ENCODE measurements around the gene APBB1IP. TPM values are rescaled to one million over a fixed set of nuclear protein-coding genes. Genes with fewer than 3 reads are reported as not detected.
A peak's percentile ranks its signal among the peaks of the same experiment; 100 is the strongest.
"Not testable (repeated sequence)": the region's sequence is repeated elsewhere in the genome, so short reads cannot be mapped to it uniquely, and the experiment has no call there.

APBB1IP gene, protein sequence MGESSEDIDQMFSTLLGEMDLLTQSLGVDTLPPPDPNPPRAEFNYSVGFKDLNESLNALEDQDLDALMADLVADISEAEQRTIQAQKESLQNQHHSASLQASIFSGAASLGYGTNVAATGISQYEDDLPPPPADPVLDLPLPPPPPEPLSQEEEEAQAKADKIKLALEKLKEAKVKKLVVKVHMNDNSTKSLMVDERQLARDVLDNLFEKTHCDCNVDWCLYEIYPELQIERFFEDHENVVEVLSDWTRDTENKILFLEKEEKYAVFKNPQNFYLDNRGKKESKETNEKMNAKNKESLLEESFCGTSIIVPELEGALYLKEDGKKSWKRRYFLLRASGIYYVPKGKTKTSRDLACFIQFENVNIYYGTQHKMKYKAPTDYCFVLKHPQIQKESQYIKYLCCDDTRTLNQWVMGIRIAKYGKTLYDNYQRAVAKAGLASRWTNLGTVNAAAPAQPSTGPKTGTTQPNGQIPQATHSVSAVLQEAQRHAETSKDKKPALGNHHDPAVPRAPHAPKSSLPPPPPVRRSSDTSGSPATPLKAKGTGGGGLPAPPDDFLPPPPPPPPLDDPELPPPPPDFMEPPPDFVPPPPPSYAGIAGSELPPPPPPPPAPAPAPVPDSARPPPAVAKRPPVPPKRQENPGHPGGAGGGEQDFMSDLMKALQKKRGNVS
- 1 to 10 TPM; 1.4 to 3.1 TPM for total RNA-seq

DNA sequence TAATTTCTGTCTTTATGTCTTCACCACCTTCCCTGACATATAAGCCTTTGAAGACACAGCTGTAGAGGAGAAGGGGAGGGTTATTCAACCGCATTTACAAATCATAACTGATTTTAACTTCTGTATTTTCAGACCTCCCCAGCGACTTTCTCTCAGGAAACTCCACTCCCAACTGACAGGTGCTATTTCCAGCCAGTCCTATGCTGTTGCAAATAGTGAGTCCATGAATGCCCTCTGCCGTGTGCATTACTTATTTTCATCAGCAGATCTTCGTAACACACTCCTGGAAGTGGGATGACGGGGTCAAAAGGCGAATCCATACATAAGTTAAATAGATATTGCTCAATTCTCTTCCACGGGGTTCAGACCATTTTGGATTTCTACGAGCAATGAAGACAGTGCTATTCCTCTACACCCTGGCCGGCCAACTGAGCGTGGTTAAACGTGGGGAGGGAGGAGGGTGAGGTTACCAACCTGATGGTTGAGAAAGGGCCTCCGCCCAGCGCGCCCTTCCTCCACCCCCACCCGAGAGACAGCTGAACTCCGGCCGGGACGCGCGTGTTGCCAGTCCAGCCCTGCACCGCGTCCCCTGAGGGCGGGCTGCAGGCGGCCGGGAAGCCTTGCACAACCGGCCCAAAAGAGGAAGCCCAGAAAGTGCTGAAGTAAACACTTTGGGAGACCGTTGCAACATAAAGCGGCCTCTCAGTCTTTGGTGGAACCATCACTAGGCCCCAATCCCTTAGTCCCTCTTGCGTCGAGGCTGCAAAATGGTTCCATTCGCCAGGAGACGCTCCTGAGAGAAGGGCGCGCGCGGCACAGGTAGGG lies at the start of gene APBB1IP:
APBB1IP (plus strand) TSS at position 705 of the 825 bp plus-strand sequence. CDS start 53,986 bp downstream, outside the sequence.
- no peaks in the 10 kb centered on the region for H3K9me3 ChIP-seq
- H3K27me3 ChIP-seq = no peaks in the 10 kb centered on the region
- DNase-seq (ENCODE audit: low spot score) = peak; percentile 91
- peaks cover 0 to 6% of the 10 kb centered on the region in 2 donors for H3K4me1 ChIP-seq
- no peaks in the 10 kb centered on the region for H3K36me3 ChIP-seq
- H3K4me3 ChIP-seq = peak within 1 kb of the TSS; percentile 42 to 52
- TF ChIP-seq, protein P1, sequence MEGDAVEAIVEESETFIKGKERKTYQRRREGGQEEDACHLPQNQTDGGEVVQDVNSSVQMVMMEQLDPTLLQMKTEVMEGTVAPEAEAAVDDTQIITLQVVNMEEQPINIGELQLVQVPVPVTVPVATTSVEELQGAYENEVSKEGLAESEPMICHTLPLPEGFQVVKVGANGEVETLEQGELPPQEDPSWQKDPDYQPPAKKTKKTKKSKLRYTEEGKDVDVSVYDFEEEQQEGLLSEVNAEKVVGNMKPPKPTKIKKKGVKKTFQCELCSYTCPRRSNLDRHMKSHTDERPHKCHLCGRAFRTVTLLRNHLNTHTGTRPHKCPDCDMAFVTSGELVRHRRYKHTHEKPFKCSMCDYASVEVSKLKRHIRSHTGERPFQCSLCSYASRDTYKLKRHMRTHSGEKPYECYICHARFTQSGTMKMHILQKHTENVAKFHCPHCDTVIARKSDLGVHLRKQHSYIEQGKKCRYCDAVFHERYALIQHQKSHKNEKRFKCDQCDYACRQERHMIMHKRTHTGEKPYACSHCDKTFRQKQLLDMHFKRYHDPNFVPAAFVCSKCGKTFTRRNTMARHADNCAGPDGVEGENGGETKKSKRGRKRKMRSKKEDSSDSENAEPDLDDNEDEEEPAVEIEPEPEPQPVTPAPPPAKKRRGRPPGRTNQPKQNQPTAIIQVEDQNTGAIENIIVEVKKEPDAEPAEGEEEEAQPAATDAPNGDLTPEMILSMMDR (IDR thresholded peaks at IDR 0.05) = no peak
- peak within 1 kb of the TSS; percentile 53 to 70 for H3K27ac ChIP-seq

DNA sequence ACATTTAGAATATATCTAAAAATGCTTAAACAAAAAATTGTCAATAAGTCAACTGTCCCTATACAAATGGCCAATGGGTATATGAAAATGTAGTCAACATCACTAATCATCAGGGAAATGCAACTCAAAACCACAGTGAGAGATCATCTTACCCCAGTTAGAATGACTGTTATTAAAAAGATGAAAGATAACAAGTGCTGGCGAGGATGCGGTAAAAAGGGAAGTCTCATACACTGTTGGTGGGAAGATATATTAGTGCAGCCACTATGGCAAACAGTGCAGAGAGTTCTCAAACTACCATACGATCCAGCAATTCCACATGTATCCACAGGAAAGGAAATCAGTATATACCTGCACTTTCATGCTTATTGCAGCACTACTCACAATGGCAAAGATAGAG lies 48.6 kb upstream of the APBB1IP start:
- no peaks in the 10 kb centered on the region for H3K4me1 ChIP-seq
- TF ChIP-seq, protein P1 (IDR thresholded peaks at IDR 0.05) = no peak
- H3K27ac ChIP-seq = no peak overlapping the region
- no peak for DNase-seq (ENCODE audit: low spot score)
- H3K36me3 ChIP-seq = no peaks in the 10 kb centered on the region
- no peaks in the 10 kb centered on the region for H3K9me3 ChIP-seq
- peaks cover 0 to 11% of the 10 kb centered on the region in 2 donors for H3K27me3 ChIP-seq
- H3K4me3 ChIP-seq = no peak overlapping the region

DNA sequence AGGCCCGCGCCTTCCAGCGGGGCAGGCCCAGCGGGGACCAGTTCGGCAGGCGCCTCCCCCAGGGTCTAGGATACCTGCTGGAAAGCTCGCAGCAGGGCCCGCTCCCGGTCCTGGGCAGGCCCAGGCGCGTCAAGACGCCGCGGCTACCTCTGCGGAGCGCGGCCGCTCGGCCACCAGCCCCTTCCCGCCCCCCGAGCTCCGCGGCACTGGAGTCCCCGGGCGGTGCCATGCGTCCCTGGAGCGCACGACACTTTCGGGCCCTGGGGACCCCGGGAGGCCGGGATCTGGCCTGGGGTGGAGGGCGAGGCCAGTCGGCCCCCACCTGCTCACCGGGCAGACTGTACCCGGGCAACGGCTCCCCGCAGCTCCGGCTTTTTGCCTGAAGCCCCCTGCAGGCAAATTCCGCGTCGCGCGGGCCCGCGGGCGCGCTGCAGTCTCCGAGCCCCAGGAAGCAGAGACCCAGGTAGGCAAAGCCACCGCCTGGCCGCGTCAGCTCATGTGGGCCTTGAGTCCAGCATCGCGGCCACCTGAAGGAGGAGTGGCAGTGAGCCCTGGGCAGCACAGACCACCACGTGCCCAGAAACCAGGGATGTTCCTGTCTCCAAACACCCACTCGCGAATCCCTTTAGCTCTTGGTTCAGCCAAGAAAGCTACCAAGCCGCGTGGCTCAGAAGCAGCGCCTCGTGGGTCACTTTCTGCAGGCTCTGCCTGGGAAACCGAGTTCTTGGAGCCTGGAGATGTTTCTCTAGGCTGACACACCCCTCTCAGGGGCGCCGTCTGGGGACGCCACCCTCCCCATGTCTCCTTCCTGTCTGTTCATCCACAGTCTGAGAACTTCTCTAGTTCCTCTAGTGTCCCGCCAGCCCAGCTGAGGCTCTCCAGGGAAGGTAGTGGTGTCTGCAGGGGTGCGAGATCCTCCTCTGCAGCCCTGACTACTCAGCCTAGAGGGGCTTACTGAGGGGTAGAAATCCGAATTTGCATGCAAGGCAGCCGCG lies 46.1 kb upstream of the APBB1IP start:
- Histone ChIP-seq H3K9me3 (no peaks in the 10 kb centered on the region), H3K27ac (no peak overlapping the region), H3K4me3 (no peak overlapping the region), H3K27me3 (peaks cover 0 to 11% of the 10 kb centered on the region in 2 donors), H3K4me1 (no peaks in the 10 kb centered on the region), H3K36me3 (no peaks in the 10 kb centered on the region)
- TF ChIP-seq, protein P1 (IDR thresholded peaks at IDR 0.05) = no peak
- no peak for DNase-seq (ENCODE audit: low spot score)

- not testable (repeated sequence) for H3K4me1 ChIP-seq; H3K4me3 ChIP-seq; H3K9me3 ChIP-seq; H3K27ac ChIP-seq; DNase-seq (ENCODE audit: low spot score); H3K36me3 ChIP-seq; H3K27me3 ChIP-seq
Observed at GRCh38 chr10:26398353-26398752, 39.8 kb upstream of the APBB1IP start.

DNA sequence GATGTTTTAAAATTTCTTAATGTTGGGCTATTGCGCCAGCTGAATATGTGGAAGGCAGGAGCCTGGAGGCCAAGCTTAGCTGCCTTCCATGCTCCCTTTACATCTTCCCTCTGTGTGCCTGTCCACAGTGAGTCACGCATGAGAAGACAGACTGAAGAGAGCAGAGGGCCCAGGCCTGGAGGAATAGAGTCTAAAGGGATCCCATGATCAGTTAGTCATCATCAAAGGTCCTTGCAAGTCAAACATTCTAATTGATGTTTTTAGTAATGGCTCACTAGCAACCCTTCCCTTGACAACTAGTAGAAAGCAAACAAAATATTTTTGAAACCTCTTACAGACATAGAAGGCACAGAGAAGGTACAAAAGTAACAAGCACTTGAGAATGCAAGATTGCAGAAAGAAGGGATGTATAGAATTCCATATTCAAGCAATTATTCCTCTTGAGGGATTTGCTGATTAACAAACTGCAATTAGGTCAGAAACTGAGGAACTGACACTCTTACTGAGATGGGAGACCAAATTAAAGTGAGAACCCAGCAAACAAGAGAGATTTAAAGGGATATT lies 30.7 kb upstream of the APBB1IP start:
- H3K27me3 ChIP-seq = no peaks in the 10 kb centered on the region
- TF ChIP-seq, protein P1 (IDR thresholded peaks at IDR 0.05) = no peak
- H3K4me1 ChIP-seq = no peaks in the 10 kb centered on the region
- H3K9me3 ChIP-seq = no peaks in the 10 kb centered on the region
- no peak for DNase-seq (ENCODE audit: low spot score)
- H3K27ac ChIP-seq = no peak overlapping the region
- no peak overlapping the region for H3K4me3 ChIP-seq
- H3K36me3 ChIP-seq = no peaks in the 10 kb centered on the region
